GM12874 (cell line): ENCODE results near the gene FBXO48.

Source experiments
- CTCF ChIP-seq: IDR thresholded peaks from 2 replicates; pipeline ENCODE4 v1.5.1; 2011; ENCODE audit warnings: low read depth, mild to moderate bottlenecking, control low read depth, low read length, moderate library complexity; ENCODE audit not compliant: insufficient read depth

FBXO48 gene

GRCh38 chr2:68467077-68467960 is at the start of gene FBXO48, which contains the start of gene APLF:
Gene FBXO48, minus strand, starts transcription at chr2:68467294. Its CDS starts 2,149 bp downstream, at chr2:68465145.
Gene APLF, plus strand, starts transcription at chr2:68467585. Its CDS starts 147 bp downstream, at chr2:68467732.
- TF ChIP-seq CTCF = no peak

GRCh38 chr2:68516051-68516955 is 49.2 kb upstream of the FBXO48 start:
- TF ChIP-seq CTCF = no peak

- no peak for TF ChIP-seq CTCF
These were observed 47.3 kb upstream of the FBXO48 start for GRCh38 chr2:68514316-68514929.

GRCh38 chr2:68512966-68513365 is 45.9 kb upstream of the FBXO48 start:
- no peak for TF ChIP-seq CTCF

GRCh38 chr2:68512326-68512725 is 45.2 kb upstream of the FBXO48 start:
- no peak for TF ChIP-seq CTCF

GRCh38 chr2:68506170-68506569 is 39.1 kb upstream of the FBXO48 start:
- TF ChIP-seq CTCF = no peak
